Vagina (tissue), 2 donors: ENCODE measurements around the gene UBE2O.

Experiments used
- CTCF ChIP-seq, 3 experiments: fragments of 450-650 bp in 2 of 3; fragments of 200-600 bp in 1 of 3; sonication (generic) in 1 of 3; IDR thresholded peaks; one replicate each; pipeline ENCODE4 v1.5.1; 2017 to 2019; ENCODE audit warnings: antibody characterized with exemption in 3 of 3, mild to moderate bottlenecking in 2 of 3, moderate library complexity in 2 of 3
- POLR2A ChIP-seq, 2 donors: fragments of 450-650 bp; IDR thresholded peaks; one replicate each; pipeline ENCODE4 v1.6.1; 2017; ENCODE audit warnings: antibody characterized with exemption in 2 of 2, mild to moderate bottlenecking in 2 of 2, moderate library complexity in 2 of 2
- POLR2AphosphoS5 ChIP-seq, 2 donors: sonication (generic); formaldehyde crosslinking; IDR thresholded peaks; one replicate each; pipeline ENCODE4 v1.9.0; 2017; ENCODE audit warnings: antibody characterized with exemption in 2 of 2, mild to moderate bottlenecking in 2 of 2, low read depth in 1 of 2; ENCODE audit not compliant: insufficient read depth in 1 of 2

GRCh38 chr17:76474894-76475293 is 21.9 kb upstream of the UBE2O start:
- no peak for TF ChIP-seq CTCF (IDR thresholded peaks at IDR 0.05)
- TF ChIP-seq POLR2A (IDR thresholded peaks at IDR 0.05): no peak
- no peak for TF ChIP-seq POLR2AphosphoS5 (IDR thresholded peaks at IDR 0.05; ENCODE audit: insufficient read depth in 1 of 2, low read depth in 1 of 2)
